Brain microvascular endothelial cell (primary cell): ENCODE results near the gene MFSD8.
"Not testable (repeated sequence)": the region's sequence is repeated elsewhere in the genome, so short reads cannot be mapped to it uniquely, and the experiment has no call there.

Experiments
- DNase-seq: peaks from one replicate; pipeline ENCODE4 v3.0.0-alpha.2; 2020
- H3K27ac ChIP-seq: fragments of 250-450 bp; sonication (Bioruptor Pico); 2 replicates; pipeline ENCODE4 v1.5.1; 2020; ENCODE audit warnings: mild to moderate bottlenecking, moderate library complexity
- H3K27me3 ChIP-seq: fragments of 250-450 bp; sonication (Bioruptor Pico); replicated peaks from 2 replicates; pipeline ENCODE4 v1.5.1; 2020; ENCODE audit warnings: mild to moderate bottlenecking
- H3K36me3 ChIP-seq: fragments of 250-450 bp; sonication (Bioruptor Pico); replicated peaks from 2 replicates; pipeline ENCODE4 v1.5.1; 2020; ENCODE audit warnings: mild to moderate bottlenecking
- H3K4me3 ChIP-seq: 2 replicates; pipeline ENCODE4 v1.5.1; 2011; ENCODE audit warnings: low read depth, mild to moderate bottlenecking, control low read depth, low read length, moderate library complexity
- CTCF ChIP-seq: IDR thresholded peaks from 2 replicates; pipeline ENCODE4 v1.5.1; 2011; ENCODE audit warnings: low read depth, mild to moderate bottlenecking, moderate library complexity, low read length, control low read depth, inconsistent platforms; ENCODE audit errors: missing control alignments
- in situ Hi-C: cut with HindIII; loops from 2 replicates; pipeline ENCODE4 v1.10.0; 2017; ENCODE audit warnings: low sequenced_read_pairs, low pct_ligation_motif_present

MFSD8 gene

GRCh38 chr4:127920521-127920920 is 44.5 kb downstream of the MFSD8 start:
- TF ChIP-seq CTCF, result no peak
- in situ Hi-C loops, result no loop called here
- no peak for DNase-seq
- Histone ChIP-seq H3K4me3 (no peak overlapping the region), H3K36me3 (no peaks in the 10 kb centered on the region), H3K27ac (no peak overlapping the region), H3K27me3 (no peaks in the 10 kb centered on the region)

- in situ Hi-C loops, result no loop called here
- H3K27ac ChIP-seq, result no peak overlapping the region
- H3K4me3 ChIP-seq, result no peak overlapping the region
- no peaks in the 10 kb centered on the region for H3K36me3 ChIP-seq
- TF ChIP-seq CTCF, result no peak
- H3K27me3 ChIP-seq, result no peaks in the 10 kb centered on the region
- DNase-seq, result no peak
These were observed 47.8 kb downstream of the MFSD8 start for GRCh38 chr4:127917151-127917550.

- in situ Hi-C loops, result no loop called here
- Histone ChIP-seq H3K36me3 (no peaks in the 10 kb centered on the region), H3K4me3 (no peak overlapping the region), H3K27ac (no peak overlapping the region), H3K27me3 (no peaks in the 10 kb centered on the region)
- DNase-seq, result no peak
- TF ChIP-seq CTCF, result no peak
These were observed 48.5 kb downstream of the MFSD8 start for GRCh38 chr4:127916512-127916911.

- no peak for TF ChIP-seq CTCF
- no peak overlapping the region for H3K27ac ChIP-seq
- in situ Hi-C loops, result no loop called here
- H3K27me3 ChIP-seq, result no peaks in the 10 kb centered on the region
- H3K4me3 ChIP-seq, result no peak overlapping the region
- H3K36me3 ChIP-seq, result no peaks in the 10 kb centered on the region
- no peak for DNase-seq
These were observed 59.9 kb downstream of the MFSD8 start for GRCh38 chr4:127905029-127905428.

GRCh38 chr4:127899682-127900081 is 65.3 kb downstream of the MFSD8 start:
- H3K27ac ChIP-seq, H3K36me3 ChIP-seq, DNase-seq, H3K27me3 ChIP-seq, H3K4me3 ChIP-seq, in situ Hi-C loops: not testable (repeated sequence)

GRCh38 chr4:127896528-127896927 is 68.4 kb downstream of the MFSD8 start:
- no peak overlapping the region for H3K4me3 ChIP-seq
- in situ Hi-C loops, result no loop called here
- no peak for DNase-seq
- H3K36me3 ChIP-seq, result no peaks in the 10 kb centered on the region
- H3K27me3 ChIP-seq, result no peaks in the 10 kb centered on the region
- H3K27ac ChIP-seq, result no peak overlapping the region
- no peak for TF ChIP-seq CTCF
